Ammon's horn (tissue), 1 donor: ENCODE data around the gene KRTAP6-3.

Experiments
- DNase-seq: peaks from one replicate; pipeline ENCODE4 v3.0.0-alpha.2; 2016; ENCODE audit warnings: low spot score

KRTAP6-3 gene

GRCh38 chr21:30592140-30592539, at the start of gene KRTAP6-3:
Gene KRTAP6-3 (plus strand): TSS chr21:30592440. CDS start chr21:30592446, 6 bp downstream.
- DNase-seq = no peak

GRCh38 chr21:30552782-30553181, 39.5 kb upstream of the KRTAP6-3 start:
- DNase-seq = no peak

GRCh38 chr21:30555095-30555494, 37.1 kb upstream of the KRTAP6-3 start:
- DNase-seq = no peak

- no peak for DNase-seq
Observed at GRCh38 chr21:30561264-30561895, 30.9 kb upstream of the KRTAP6-3 start, which contains the start of gene KRTAP19-7. Gene KRTAP19-7 (minus strand): TSS chr21:30561314. CDS start chr21:30561289, 25 bp downstream.

- DNase-seq = no peak
Observed at GRCh38 chr21:30561957-30562356, 30.3 kb upstream of the KRTAP6-3 start.

GRCh38 chr21:30563072-30563471, 29.2 kb upstream of the KRTAP6-3 start:
- no peak for DNase-seq

- no peak for DNase-seq
Observed at GRCh38 chr21:30563630-30564029, 28.6 kb upstream of the KRTAP6-3 start.

- DNase-seq = no peak
Observed at GRCh38 chr21:30567617-30568016, 24.6 kb upstream of the KRTAP6-3 start.

GRCh38 chr21:30577766-30578165, 14.5 kb upstream of the KRTAP6-3 start:
- no peak for DNase-seq

- DNase-seq = no peak
Observed at GRCh38 chr21:30579346-30579745, 12.9 kb upstream of the KRTAP6-3 start.

GRCh38 chr21:30580132-30580531, 12.1 kb upstream of the KRTAP6-3 start:
- DNase-seq = no peak

GRCh38 chr21:30582870-30583269, 9.4 kb upstream of the KRTAP6-3 start:
- no peak for DNase-seq

GRCh38 chr21:30590297-30590696, 1.9 kb upstream of the KRTAP6-3 start, which contains the start of gene KRTAP22-2:
Gene KRTAP22-2 (minus strand): TSS chr21:30590397.
- DNase-seq = no peak

GRCh38 chr21:30598802-30599201, 6.6 kb downstream of the KRTAP6-3 start, which contains the start of gene KRTAP6-2:
Gene KRTAP6-2 (minus strand): TSS chr21:30598902. CDS start chr21:30598874, 28 bp downstream.
- DNase-seq = no peak

GRCh38 chr21:30600787-30601186, 8.5 kb downstream of the KRTAP6-3 start, which contains the start of gene KRTAP22-1:
Gene KRTAP22-1 (plus strand): TSS chr21:30601087.
- DNase-seq = no peak

- DNase-seq = no peak
Observed at GRCh38 chr21:30605968-30606367, 13.7 kb downstream of the KRTAP6-3 start.

- DNase-seq = no peak
Observed at GRCh38 chr21:30612132-30612531, 19.9 kb downstream of the KRTAP6-3 start.

- no peak for DNase-seq
Observed at GRCh38 chr21:30613836-30614235, 21.6 kb downstream of the KRTAP6-3 start, which contains the start of gene KRTAP6-1. Gene KRTAP6-1 (minus strand): TSS chr21:30613930. CDS start chr21:30613904, 26 bp downstream.

GRCh38 chr21:30615199-30615598, 23.0 kb downstream of the KRTAP6-3 start:
- DNase-seq = no peak

GRCh38 chr21:30616125-30616524, 23.9 kb downstream of the KRTAP6-3 start, which contains the start of gene KRTAP20-1:
Gene KRTAP20-1 (plus strand): TSS chr21:30616425. CDS start chr21:30616455, 30 bp downstream.
- DNase-seq = no peak

GRCh38 chr21:30620080-30620479, 27.8 kb downstream of the KRTAP6-3 start:
- no peak for DNase-seq

- no peak for DNase-seq
Observed at GRCh38 chr21:30620522-30620921, 28.3 kb downstream of the KRTAP6-3 start, which contains the start of gene KRTAP20-4. Gene KRTAP20-4 (plus strand): TSS chr21:30620627.

GRCh38 chr21:30623362-30623761, 31.1 kb downstream of the KRTAP6-3 start:
- no peak for DNase-seq
